ENCODE measurements around the gene ADAMTS17.

Gene ADAMTS17

GRCh38 chr15:100021653-100022052 lies 320.1 kb downstream of the ADAMTS17 start:
- no peak for DNase-seq

GRCh38 chr15:100020614-100021013 lies 321.2 kb downstream of the ADAMTS17 start:
- no peak for DNase-seq
- no peak for TF ChIP-seq GATA1 (IDR thresholded peaks at IDR 0.05; ENCODE audit: low read depth, low read length)
- TF ChIP-seq POLR2A (IDR thresholded peaks at IDR 0.05; ENCODE audit: low read length): no peak

More at GRCh38 chr15:100021653-100022052, 320.1 kb downstream of the ADAMTS17 start:
- TF ChIP-seq GATA1 (IDR thresholded peaks at IDR 0.05; ENCODE audit: low read depth, low read length): no peak
- TF ChIP-seq POLR2A (IDR thresholded peaks at IDR 0.05; ENCODE audit: low read length): no peak

- no peak for DNase-seq
- no peak for TF ChIP-seq POLR2A (IDR thresholded peaks at IDR 0.05; ENCODE audit: low read length)
- TF ChIP-seq GATA1 (IDR thresholded peaks at IDR 0.05; ENCODE audit: low read depth, low read length): no peak
Observed at GRCh38 chr15:100020189-100020588, 321.6 kb downstream of the ADAMTS17 start.

- DNase-seq: no peak
- TF ChIP-seq GATA1 (IDR thresholded peaks at IDR 0.05; ENCODE audit: low read depth, low read length): no peak
- TF ChIP-seq POLR2A (IDR thresholded peaks at IDR 0.05; ENCODE audit: low read length): no peak
Observed at GRCh38 chr15:100019601-100020000, 322.2 kb downstream of the ADAMTS17 start.

- DNase-seq: no peak
Observed at GRCh38 chr15:100018191-100018590, 323.6 kb downstream of the ADAMTS17 start.

GRCh38 chr15:100017140-100017539 lies 324.6 kb downstream of the ADAMTS17 start:
- no peak for DNase-seq
- no peak for TF ChIP-seq POLR2A (IDR thresholded peaks at IDR 0.05; ENCODE audit: low read length)
- TF ChIP-seq GATA1 (IDR thresholded peaks at IDR 0.05; ENCODE audit: low read depth, low read length): no peak

More at GRCh38 chr15:100018191-100018590, 323.6 kb downstream of the ADAMTS17 start:
- TF ChIP-seq GATA1 (IDR thresholded peaks at IDR 0.05; ENCODE audit: low read depth, low read length): no peak
- no peak for TF ChIP-seq POLR2A (IDR thresholded peaks at IDR 0.05; ENCODE audit: low read length)

GRCh38 chr15:100016632-100017031 lies 325.1 kb downstream of the ADAMTS17 start:
- TF ChIP-seq GATA1 (IDR thresholded peaks at IDR 0.05; ENCODE audit: low read depth, low read length) (no peak), POLR2A (IDR thresholded peaks at IDR 0.05; ENCODE audit: low read length) (no peak)
- no peak for DNase-seq

GRCh38 chr15:100011235-100011634 lies 330.5 kb downstream of the ADAMTS17 start:
- DNase-seq: no peak
- TF ChIP-seq GATA1 (IDR thresholded peaks at IDR 0.05; ENCODE audit: low read depth, low read length) (no peak), POLR2A (IDR thresholded peaks at IDR 0.05; ENCODE audit: low read length) (no peak)

- DNase-seq: no peak
- TF ChIP-seq POLR2A (IDR thresholded peaks at IDR 0.05; ENCODE audit: low read length) (no peak), GATA1 (IDR thresholded peaks at IDR 0.05; ENCODE audit: low read depth, low read length) (no peak)
Observed at GRCh38 chr15:100009372-100009771, 332.4 kb downstream of the ADAMTS17 start.

- no peak for DNase-seq
- TF ChIP-seq POLR2A (IDR thresholded peaks at IDR 0.05; ENCODE audit: low read length) (no peak), GATA1 (IDR thresholded peaks at IDR 0.05; ENCODE audit: low read depth, low read length) (no peak)
Observed at GRCh38 chr15:100008258-100008657, 333.5 kb downstream of the ADAMTS17 start.

- no peak for TF ChIP-seq GATA1 (IDR thresholded peaks at IDR 0.05; ENCODE audit: low read depth, low read length)
- no peak for TF ChIP-seq POLR2A (IDR thresholded peaks at IDR 0.05; ENCODE audit: low read length)
- no peak for DNase-seq
Observed at GRCh38 chr15:100007609-100008008, 334.2 kb downstream of the ADAMTS17 start.

GRCh38 chr15:100005715-100006114 lies 336.1 kb downstream of the ADAMTS17 start:
- no peak for TF ChIP-seq GATA1 (IDR thresholded peaks at IDR 0.05; ENCODE audit: low read depth, low read length)
- no peak for TF ChIP-seq POLR2A (IDR thresholded peaks at IDR 0.05; ENCODE audit: low read length)
- no peak for DNase-seq

GRCh38 chr15:100005013-100005412 lies 336.8 kb downstream of the ADAMTS17 start:
- DNase-seq: no peak
- no peak for TF ChIP-seq GATA1 (IDR thresholded peaks at IDR 0.05; ENCODE audit: low read depth, low read length)
- no peak for TF ChIP-seq POLR2A (IDR thresholded peaks at IDR 0.05; ENCODE audit: low read length)

- no peak for DNase-seq
- TF ChIP-seq GATA1 (IDR thresholded peaks at IDR 0.05; ENCODE audit: low read depth, low read length) (no peak), POLR2A (IDR thresholded peaks at IDR 0.05; ENCODE audit: low read length) (no peak)
Observed at GRCh38 chr15:100002787-100003536, 338.8 kb downstream of the ADAMTS17 start.

GRCh38 chr15:100002086-100002620 lies 339.6 kb downstream of the ADAMTS17 start:
- no peak for DNase-seq
- TF ChIP-seq GATA1 (IDR thresholded peaks at IDR 0.05; ENCODE audit: low read depth, low read length) (no peak), POLR2A (IDR thresholded peaks at IDR 0.05; ENCODE audit: low read length) (no peak)
